ENCODE measurements around the gene SLC39A8. TPM values are rescaled to one million over a fixed set of nuclear protein-coding genes. Genes with fewer than 3 reads are reported as not detected.

Gene SLC39A8
- total RNA-seq, 1 experiment from 2014 or later, result 35.9 TPM

DNA sequence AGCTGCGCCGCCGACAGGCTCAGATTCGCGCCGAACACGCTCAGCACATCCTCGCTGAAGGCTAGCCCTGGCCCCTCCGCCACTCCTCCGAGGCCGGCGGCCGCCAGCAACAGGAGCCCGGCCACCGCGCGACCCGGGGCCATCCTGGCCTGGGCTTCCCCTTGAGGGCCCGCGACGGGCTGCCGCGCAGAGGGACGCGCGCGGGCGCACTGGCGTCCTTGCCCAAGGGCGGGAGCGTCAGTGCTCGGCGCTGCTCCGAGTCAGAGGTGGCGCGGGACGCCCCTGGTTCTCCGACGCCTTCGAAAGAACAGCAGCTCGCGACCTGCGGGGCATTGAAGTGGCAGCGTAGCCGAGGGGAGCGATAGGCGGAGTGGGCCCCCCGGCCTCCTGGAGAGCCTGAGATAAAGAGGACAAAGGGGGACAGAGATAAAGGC lies 745 bp downstream of the SLC39A8 start (continued):
- TF ChIP-seq, protein P1, sequence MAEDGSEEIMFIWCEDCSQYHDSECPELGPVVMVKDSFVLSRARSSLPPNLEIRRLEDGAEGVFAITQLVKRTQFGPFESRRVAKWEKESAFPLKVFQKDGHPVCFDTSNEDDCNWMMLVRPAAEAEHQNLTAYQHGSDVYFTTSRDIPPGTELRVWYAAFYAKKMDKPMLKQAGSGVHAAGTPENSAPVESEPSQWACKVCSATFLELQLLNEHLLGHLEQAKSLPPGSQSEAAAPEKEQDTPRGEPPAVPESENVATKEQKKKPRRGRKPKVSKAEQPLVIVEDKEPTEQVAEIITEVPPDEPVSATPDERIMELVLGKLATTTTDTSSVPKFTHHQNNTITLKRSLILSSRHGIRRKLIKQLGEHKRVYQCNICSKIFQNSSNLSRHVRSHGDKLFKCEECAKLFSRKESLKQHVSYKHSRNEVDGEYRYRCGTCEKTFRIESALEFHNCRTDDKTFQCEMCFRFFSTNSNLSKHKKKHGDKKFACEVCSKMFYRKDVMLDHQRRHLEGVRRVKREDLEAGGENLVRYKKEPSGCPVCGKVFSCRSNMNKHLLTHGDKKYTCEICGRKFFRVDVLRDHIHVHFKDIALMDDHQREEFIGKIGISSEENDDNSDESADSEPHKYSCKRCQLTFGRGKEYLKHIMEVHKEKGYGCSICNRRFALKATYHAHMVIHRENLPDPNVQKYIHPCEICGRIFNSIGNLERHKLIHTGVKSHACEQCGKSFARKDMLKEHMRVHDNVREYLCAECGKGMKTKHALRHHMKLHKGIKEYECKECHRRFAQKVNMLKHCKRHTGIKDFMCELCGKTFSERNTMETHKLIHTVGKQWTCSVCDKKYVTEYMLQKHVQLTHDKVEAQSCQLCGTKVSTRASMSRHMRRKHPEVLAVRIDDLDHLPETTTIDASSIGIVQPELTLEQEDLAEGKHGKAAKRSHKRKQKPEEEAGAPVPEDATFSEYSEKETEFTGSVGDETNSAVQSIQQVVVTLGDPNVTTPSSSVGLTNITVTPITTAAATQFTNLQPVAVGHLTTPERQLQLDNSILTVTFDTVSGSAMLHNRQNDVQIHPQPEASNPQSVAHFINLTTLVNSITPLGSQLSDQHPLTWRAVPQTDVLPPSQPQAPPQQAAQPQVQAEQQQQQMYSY (CRISPR knock-in tag; IDR thresholded peaks at IDR 0.05), result no peak; the same call in 1 of the 2 replicates
- TF ChIP-seq ZBTB21 (CRISPR knock-in tag; IDR thresholded peaks at IDR 0.05; ENCODE audit: borderline replicate concordance) (no peak), ZNF232 (CRISPR knock-in tag; IDR thresholded peaks at IDR 0.05) (no peak), NFYB (CRISPR knock-in tag; conservative IDR thresholded peaks at IDR 0.05; ENCODE audit: low read depth) (peak; percentile 37; the same call in 1 of the 2 replicates), ZNF219 (CRISPR knock-in tag; IDR thresholded peaks at IDR 0.05; ENCODE audit: borderline replicate concordance) (no peak), RELA (CRISPR knock-in tag; IDR thresholded peaks at IDR 0.05; ENCODE audit: borderline replicate concordance) (no peak), OVOL2 (CRISPR knock-in tag; IDR thresholded peaks at IDR 0.05; ENCODE audit: borderline replicate concordance) (no peak), ATF1 (CRISPR knock-in tag; IDR thresholded peaks at IDR 0.05) (peak; percentile 81; the same call in 1 of the 2 replicates), FOXP1 (CRISPR knock-in tag; IDR thresholded peaks at IDR 0.05; ENCODE audit: borderline replicate concordance) (peak; percentile 79), SP1 (CRISPR knock-in tag; conservative IDR thresholded peaks at IDR 0.05) (peak; percentile 36; the same call in 1 of the 2 replicates), FOXK1 (CRISPR knock-in tag; IDR thresholded peaks at IDR 0.05) (peak; percentile 50; the same call in 1 of the 2 replicates), ZNF396 (CRISPR knock-in tag; IDR thresholded peaks at IDR 0.05; ENCODE audit: borderline replicate concordance) (no peak), RORB (CRISPR knock-in tag; IDR thresholded peaks at IDR 0.05) (no peak), NR3C1 (CRISPR knock-in tag; conservative IDR thresholded peaks at IDR 0.05; ENCODE audit: low read depth) (no peak), GRHL2 (CRISPR knock-in tag; IDR thresholded peaks at IDR 0.05; ENCODE audit: insufficient replicate concordance, severe bottlenecking) (no peak), SMAD4 (CRISPR knock-in tag; IDR thresholded peaks at IDR 0.05) (no peak), ELF4 (CRISPR knock-in tag; IDR thresholded peaks at IDR 0.05; ENCODE audit: low read depth) (no peak), FOXJ3 (CRISPR knock-in tag; IDR thresholded peaks at IDR 0.05; ENCODE audit: borderline replicate concordance) (no peak)
- TF ChIP-seq, protein P2, sequence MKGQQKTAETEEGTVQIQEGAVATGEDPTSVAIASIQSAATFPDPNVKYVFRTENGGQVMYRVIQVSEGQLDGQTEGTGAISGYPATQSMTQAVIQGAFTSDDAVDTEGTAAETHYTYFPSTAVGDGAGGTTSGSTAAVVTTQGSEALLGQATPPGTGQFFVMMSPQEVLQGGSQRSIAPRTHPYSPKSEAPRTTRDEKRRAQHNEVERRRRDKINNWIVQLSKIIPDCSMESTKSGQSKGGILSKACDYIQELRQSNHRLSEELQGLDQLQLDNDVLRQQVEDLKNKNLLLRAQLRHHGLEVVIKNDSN (CRISPR knock-in tag; IDR thresholded peaks at IDR 0.05), result no peak
- TF ChIP-seq, protein P3, sequence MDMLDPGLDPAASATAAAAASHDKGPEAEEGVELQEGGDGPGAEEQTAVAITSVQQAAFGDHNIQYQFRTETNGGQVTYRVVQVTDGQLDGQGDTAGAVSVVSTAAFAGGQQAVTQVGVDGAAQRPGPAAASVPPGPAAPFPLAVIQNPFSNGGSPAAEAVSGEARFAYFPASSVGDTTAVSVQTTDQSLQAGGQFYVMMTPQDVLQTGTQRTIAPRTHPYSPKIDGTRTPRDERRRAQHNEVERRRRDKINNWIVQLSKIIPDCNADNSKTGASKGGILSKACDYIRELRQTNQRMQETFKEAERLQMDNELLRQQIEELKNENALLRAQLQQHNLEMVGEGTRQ (CRISPR knock-in tag; IDR thresholded peaks at IDR 0.05), result no peak
- TF ChIP-seq, protein P4, sequence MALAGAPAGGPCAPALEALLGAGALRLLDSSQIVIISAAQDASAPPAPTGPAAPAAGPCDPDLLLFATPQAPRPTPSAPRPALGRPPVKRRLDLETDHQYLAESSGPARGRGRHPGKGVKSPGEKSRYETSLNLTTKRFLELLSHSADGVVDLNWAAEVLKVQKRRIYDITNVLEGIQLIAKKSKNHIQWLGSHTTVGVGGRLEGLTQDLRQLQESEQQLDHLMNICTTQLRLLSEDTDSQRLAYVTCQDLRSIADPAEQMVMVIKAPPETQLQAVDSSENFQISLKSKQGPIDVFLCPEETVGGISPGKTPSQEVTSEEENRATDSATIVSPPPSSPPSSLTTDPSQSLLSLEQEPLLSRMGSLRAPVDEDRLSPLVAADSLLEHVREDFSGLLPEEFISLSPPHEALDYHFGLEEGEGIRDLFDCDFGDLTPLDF (CRISPR knock-in tag; IDR thresholded peaks at IDR 0.05), result no peak
- TF ChIP-seq, protein P5, sequence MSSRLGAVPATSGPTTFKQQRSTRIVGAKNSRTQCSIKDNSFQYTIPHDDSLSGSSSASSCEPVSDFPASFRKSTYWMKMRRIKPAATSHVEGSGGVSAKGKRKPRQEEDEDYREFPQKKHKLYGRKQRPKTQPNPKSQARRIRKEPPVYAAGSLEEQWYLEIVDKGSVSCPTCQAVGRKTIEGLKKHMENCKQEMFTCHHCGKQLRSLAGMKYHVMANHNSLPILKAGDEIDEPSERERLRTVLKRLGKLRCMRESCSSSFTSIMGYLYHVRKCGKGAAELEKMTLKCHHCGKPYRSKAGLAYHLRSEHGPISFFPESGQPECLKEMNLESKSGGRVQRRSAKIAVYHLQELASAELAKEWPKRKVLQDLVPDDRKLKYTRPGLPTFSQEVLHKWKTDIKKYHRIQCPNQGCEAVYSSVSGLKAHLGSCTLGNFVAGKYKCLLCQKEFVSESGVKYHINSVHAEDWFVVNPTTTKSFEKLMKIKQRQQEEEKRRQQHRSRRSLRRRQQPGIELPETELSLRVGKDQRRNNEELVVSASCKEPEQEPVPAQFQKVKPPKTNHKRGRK (CRISPR knock-in tag; IDR thresholded peaks at IDR 0.05; ENCODE audit: borderline replicate concordance), result no peak
- TF ChIP-seq, protein P6, sequence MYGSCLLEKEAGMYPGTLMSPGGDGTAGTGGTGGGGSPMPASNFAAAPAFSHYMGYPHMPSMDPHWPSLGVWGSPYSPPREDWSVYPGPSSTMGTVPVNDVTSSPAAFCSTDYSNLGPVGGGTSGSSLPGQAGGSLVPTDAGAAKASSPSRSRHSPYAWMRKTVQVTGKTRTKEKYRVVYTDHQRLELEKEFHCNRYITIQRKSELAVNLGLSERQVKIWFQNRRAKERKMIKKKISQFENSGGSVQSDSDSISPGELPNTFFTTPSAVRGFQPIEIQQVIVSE (CRISPR knock-in tag; IDR thresholded peaks at IDR 0.05; ENCODE audit: borderline replicate concordance), result no peak
- TF ChIP-seq, protein P7, sequence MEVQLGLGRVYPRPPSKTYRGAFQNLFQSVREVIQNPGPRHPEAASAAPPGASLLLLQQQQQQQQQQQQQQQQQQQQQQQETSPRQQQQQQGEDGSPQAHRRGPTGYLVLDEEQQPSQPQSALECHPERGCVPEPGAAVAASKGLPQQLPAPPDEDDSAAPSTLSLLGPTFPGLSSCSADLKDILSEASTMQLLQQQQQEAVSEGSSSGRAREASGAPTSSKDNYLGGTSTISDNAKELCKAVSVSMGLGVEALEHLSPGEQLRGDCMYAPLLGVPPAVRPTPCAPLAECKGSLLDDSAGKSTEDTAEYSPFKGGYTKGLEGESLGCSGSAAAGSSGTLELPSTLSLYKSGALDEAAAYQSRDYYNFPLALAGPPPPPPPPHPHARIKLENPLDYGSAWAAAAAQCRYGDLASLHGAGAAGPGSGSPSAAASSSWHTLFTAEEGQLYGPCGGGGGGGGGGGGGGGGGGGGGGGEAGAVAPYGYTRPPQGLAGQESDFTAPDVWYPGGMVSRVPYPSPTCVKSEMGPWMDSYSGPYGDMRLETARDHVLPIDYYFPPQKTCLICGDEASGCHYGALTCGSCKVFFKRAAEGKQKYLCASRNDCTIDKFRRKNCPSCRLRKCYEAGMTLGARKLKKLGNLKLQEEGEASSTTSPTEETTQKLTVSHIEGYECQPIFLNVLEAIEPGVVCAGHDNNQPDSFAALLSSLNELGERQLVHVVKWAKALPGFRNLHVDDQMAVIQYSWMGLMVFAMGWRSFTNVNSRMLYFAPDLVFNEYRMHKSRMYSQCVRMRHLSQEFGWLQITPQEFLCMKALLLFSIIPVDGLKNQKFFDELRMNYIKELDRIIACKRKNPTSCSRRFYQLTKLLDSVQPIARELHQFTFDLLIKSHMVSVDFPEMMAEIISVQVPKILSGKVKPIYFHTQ (CRISPR knock-in tag; IDR thresholded peaks at IDR 0.05), result no peak
- TF ChIP-seq, protein P8, sequence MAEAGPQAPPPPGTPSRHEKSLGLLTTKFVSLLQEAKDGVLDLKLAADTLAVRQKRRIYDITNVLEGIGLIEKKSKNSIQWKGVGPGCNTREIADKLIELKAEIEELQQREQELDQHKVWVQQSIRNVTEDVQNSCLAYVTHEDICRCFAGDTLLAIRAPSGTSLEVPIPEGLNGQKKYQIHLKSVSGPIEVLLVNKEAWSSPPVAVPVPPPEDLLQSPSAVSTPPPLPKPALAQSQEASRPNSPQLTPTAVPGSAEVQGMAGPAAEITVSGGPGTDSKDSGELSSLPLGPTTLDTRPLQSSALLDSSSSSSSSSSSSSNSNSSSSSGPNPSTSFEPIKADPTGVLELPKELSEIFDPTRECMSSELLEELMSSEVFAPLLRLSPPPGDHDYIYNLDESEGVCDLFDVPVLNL (CRISPR knock-in tag; IDR thresholded peaks at IDR 0.05; ENCODE audit: borderline replicate concordance, low read depth), result 0 out of 2 replicates have a peak, but pooled peaks have one; percentile 42
